HepG2 (cell line): ENCODE data around the gene FHIT. TPM values are rescaled to one million over a fixed set of nuclear protein-coding genes. Genes with fewer than 3 reads are reported as not detected.

ENCODE experiments used
- ATAC-seq: fragments of 200-7000 bp; cut with Tn5 transposase; 3 replicates; pipeline ENCODE4 v1.9.1; 2020; ENCODE audit warnings: mild to moderate bottlenecking, moderate library complexity
- BruUV-seq: library from RNA; stranded (reverse); fragments of 400-500 nt; replicated peaks from 2 replicates; lab custom pipeline; 2021; lab: Mats Ljungman, UMichigan
- CTCF ChIA-PET: fragments of 300-600 bp; formaldehyde crosslinking; extraction: SDS; loops from one replicate; lab custom pipeline; 2021; ENCODE audit warnings: low total read pairs, inconsistent platforms, low intra/inter-chr PET ratio; lab: Yijun Ruan, JAX
- POLR2A ChIA-PET: fragments of 350-600 bp; sonication (Branson Sonifier 250); formaldehyde crosslinking; loops from one replicate; lab custom pipeline; 2020; ENCODE audit warnings: antibody characterized with exemption, inconsistent platforms; lab: Yijun Ruan, JAX
- DNase-seq: peaks from one replicate; pipeline ENCODE4 v3.0.0-alpha.2; 2015; ENCODE audit warnings: low spot score
- FAIRE-seq: peaks from 3 replicates; lab custom pipeline; 2011; peaks lifted over from hg19 to GRCh38; lab: Jason Lieb, UNC
- H2AFZ ChIP-seq: one replicate; pipeline ENCODE4 v1.6.1; 2011; ENCODE audit warnings: low read length, inconsistent platforms
- H3K27ac ChIP-seq: fragments of 300-600 bp; 3 replicates; pipeline ENCODE4 v1.8.0; 2011; ENCODE audit warnings: mixed run types, mild to moderate bottlenecking, mixed read lengths, low read length, inconsistent platforms; ENCODE audit not compliant: insufficient read depth; ENCODE audit errors: extremely low read length
- H3K27me3 ChIP-seq, 2 experiments: fragments of 200-600 bp in 1 of 2; 2 replicates in 1 of 2; 3 replicates in 1 of 2; pipeline versions ENCODE4 v1.6.0 to v1.8.0; 2011; ENCODE audit warnings: low read length in 2 of 2, mild to moderate bottlenecking in 2 of 2, moderate library complexity in 2 of 2, inconsistent platforms in 1 of 2; ENCODE audit not compliant: insufficient read depth in 2 of 2, control insufficient read depth in 1 of 2
- H3K36me3 ChIP-seq, 2 experiments: fragments of 200-600 bp in 1 of 2; replicated peaks in 1 of 2; 2 replicates in 1 of 2; 3 replicates in 1 of 2; pipeline versions ENCODE4 v1.5.1 to v1.8.0; 2011; ENCODE audit warnings: low read length in 2 of 2, inconsistent platforms in 1 of 2; ENCODE audit not compliant: insufficient read depth in 2 of 2, control insufficient read depth in 1 of 2
- H3K4me1 ChIP-seq: 2 replicates; pipeline ENCODE4 v1.5.1; 2012; ENCODE audit warnings: low read length, inconsistent platforms; ENCODE audit not compliant: insufficient read depth
- H3K4me2 ChIP-seq: 2 replicates; pipeline ENCODE4 v1.6.0; 2011; ENCODE audit warnings: low read depth, low read length, inconsistent platforms
- H3K4me3 ChIP-seq, 3 experiments: fragments of 200-600 bp in 1 of 3; sonication (generic), shearing (Covaris generic) in 1 of 3; replicated peaks in 1 of 3; 2 replicates each; pipeline ENCODE4 v1.5.1; 2011 to 2016; ENCODE audit warnings: low read length in 3 of 3, inconsistent platforms in 2 of 3, low read depth in 2 of 3, mild to moderate bottlenecking in 2 of 3, control low read depth in 1 of 3, mixed read lengths in 1 of 3; ENCODE audit not compliant: insufficient read depth in 1 of 3
- H3K79me2 ChIP-seq: one replicate; pipeline ENCODE4 v1.6.1; 2011; ENCODE audit warnings: low read length, inconsistent platforms; ENCODE audit not compliant: insufficient read depth
- H3K9ac ChIP-seq: 2 replicates; pipeline ENCODE4 v1.6.0; 2011; ENCODE audit warnings: mild to moderate bottlenecking, low read depth, low read length, inconsistent platforms; ENCODE audit not compliant: insufficient read depth
- H3K9me3 ChIP-seq: 2 replicates; pipeline ENCODE4 v1.5.1; 2012; ENCODE audit warnings: mild to moderate bottlenecking, low read length
- H4K20me1 ChIP-seq: 2 replicates; pipeline ENCODE4 v1.6.0; 2011; ENCODE audit warnings: inconsistent platforms, mild to moderate bottlenecking, low read length, moderate library complexity; ENCODE audit not compliant: insufficient read depth
- CENPT ChIP-seq: sonication (generic); formaldehyde crosslinking; IDR thresholded peaks from 2 replicates; pipeline ENCODE4 v1.8.0; 2022; ENCODE audit warnings: low read depth, mild to moderate bottlenecking, moderate library complexity, missing genetic modification reagents
- CHD4 ChIP-seq: fragments of 200-600 bp; sonication (generic); IDR thresholded peaks from 2 replicates; pipeline ENCODE4 v1.7.0; 2017; ENCODE audit warnings: mild to moderate bottlenecking, low read length, borderline replicate concordance
- PHB2 ChIP-seq: fragments of 450-650 bp; IDR thresholded peaks from 2 replicates; pipeline ENCODE4 v1.6.1; 2018; ENCODE audit not compliant: partially characterized antibody
- PITX1 ChIP-seq: sonication (generic); formaldehyde crosslinking; IDR thresholded peaks from 2 replicates; pipeline ENCODE4 v1.5.1; 2020; ENCODE audit warnings: mild to moderate bottlenecking, missing genetic modification reagents
- SAFB2 ChIP-seq: sonication (generic); formaldehyde crosslinking; IDR thresholded peaks from 2 replicates; pipeline ENCODE4 v1.5.1; 2020; ENCODE audit warnings: missing genetic modification reagents, low read depth, mild to moderate bottlenecking, borderline replicate concordance
- SMC3 ChIP-seq: IDR thresholded peaks from 2 replicates; pipeline ENCODE4 v1.6.1; 2011; ENCODE audit warnings: low read length, improper control_type of control experiment
- SOX5 ChIP-seq: IDR thresholded peaks from 2 replicates; pipeline ENCODE4 v1.6.1; 2016; ENCODE audit warnings: borderline replicate concordance
- SOX6 ChIP-seq, 2 experiments: fragments of 450-650 bp in 1 of 2; sonication (generic) in 1 of 2; formaldehyde crosslinking in 1 of 2; IDR thresholded peaks; 2 replicates each; pipeline versions ENCODE4 v1.4.0 to v1.6.1; 2017 to 2020; ENCODE audit warnings: antibody characterized with exemption in 1 of 2, mild to moderate bottlenecking in 1 of 2, missing genetic modification reagents in 1 of 2
- ZFAT ChIP-seq: sonication (generic); formaldehyde crosslinking; conservative IDR thresholded peaks from 2 replicates; pipeline ENCODE4 v1.8.1; 2023; ENCODE audit warnings: missing genetic modification reagents, inconsistent platforms
- ZNF256 ChIP-seq: sonication (generic); formaldehyde crosslinking; conservative IDR thresholded peaks from 2 replicates; pipeline ENCODE4 v1.4.0; 2020; ENCODE audit warnings: missing genetic modification reagents
- ZNF639 ChIP-seq: conservative IDR thresholded peaks from 2 replicates; pipeline ENCODE4 v1.6.1; 2018; ENCODE audit warnings: missing genetic modification reagents
- ZNF691 ChIP-seq: sonication (generic); formaldehyde crosslinking; IDR thresholded peaks from 2 replicates; pipeline ENCODE4 v1.4.0; 2020; ENCODE audit warnings: missing genetic modification reagents, low read depth, mild to moderate bottlenecking, borderline replicate concordance
- ZNF839 ChIP-seq: sonication (generic); formaldehyde crosslinking; IDR thresholded peaks from 2 replicates; pipeline ENCODE4 v1.4.0; 2020; ENCODE audit warnings: missing genetic modification reagents, mild to moderate bottlenecking, borderline replicate concordance
- ZSCAN20 ChIP-seq: sonication (generic); formaldehyde crosslinking; IDR thresholded peaks from 2 replicates; pipeline ENCODE4 v1.4.0; 2020; ENCODE audit warnings: missing genetic modification reagents, mild to moderate bottlenecking, borderline replicate concordance
- ZSCAN29 ChIP-seq: sonication (generic); formaldehyde crosslinking; conservative IDR thresholded peaks from 2 replicates; pipeline ENCODE4 v1.4.0; 2020; ENCODE audit warnings: mild to moderate bottlenecking, missing genetic modification reagents
- WGBS: methylation state at CpG from one replicate; pipeline ENCODE4 v1.1.6; 2017; ENCODE audit warnings: low lambda C conversion rate; 5-methylcytosine and 5-hydroxymethylcytosine counted together
- in situ Hi-C: cut with HindIII; loops from 2 replicates; pipeline ENCODE4 v1.10.0; 2017; ENCODE audit warnings: low pct_unique_long_range_greater_than_20kb; ENCODE audit not compliant: extremely low pct_ligation_motif_present
- intact Hi-C: fragments of 100-400 bp; cut with micrococcal nuclease; formaldehyde crosslinking; loops from one replicate; pipeline ENCODE4 v1.10.0; 2022; ENCODE audit not compliant: unreplicated experiment
- polyA plus RNA-seq, 8 experiments: library from polyadenylated mRNA; depleted of rRNA in 3 of 8; stranded (reverse) in 7 of 8; unstranded in 1 of 8; fragments of >200 nt; fragmentation: Illumina TruSeq in 4 of 8; extraction: Trizol in 4 of 8; gene quantifications; 2 replicates each; pipeline versions ENCODE4 v1.2.1 to v1.2.3, GENCODE V29; 2011 to 2016; ENCODE audit warnings: low read depth in 4 of 8, missing spikeins in 1 of 8, mixed read lengths in 1 of 8; ENCODE audit not compliant: insufficient read depth in 1 of 8
- total RNA-seq, 5 experiments: library from RNA; depleted of rRNA; stranded (reverse); fragments of >200 nt; fragmentation: Illumina TruSeq; extraction: Trizol; gene quantifications; 2 replicates each; pipeline ENCODE4 v1.2.3, GENCODE V29; 2016; ENCODE audit warnings: low read depth in 1 of 5
- TF ChIP-seq, protein P1 (sequence below): sonication (generic); formaldehyde crosslinking; IDR thresholded peaks from 2 replicates; pipeline ENCODE4 v1.8.1; 2023; ENCODE audit warnings: missing genetic modification reagents, inconsistent platforms, borderline replicate concordance

The FHIT gene
- total and polyA plus RNA-seq, 2 of the 13 experiments (the other 11 are each of a cell fraction or from before 2014, with no cell fraction given) = 4.0 to 4.6 TPM

- no peak for TF ChIP-seq ZSCAN20 (CRISPR knock-in tag)
- no peak for TF ChIP-seq CENPT (CRISPR knock-in tag)
- no peak for TF ChIP-seq SAFB2
Observed at GRCh38 chr3:60509471-60509870, 741.8 kb downstream of the FHIT start (continued).

DNA sequence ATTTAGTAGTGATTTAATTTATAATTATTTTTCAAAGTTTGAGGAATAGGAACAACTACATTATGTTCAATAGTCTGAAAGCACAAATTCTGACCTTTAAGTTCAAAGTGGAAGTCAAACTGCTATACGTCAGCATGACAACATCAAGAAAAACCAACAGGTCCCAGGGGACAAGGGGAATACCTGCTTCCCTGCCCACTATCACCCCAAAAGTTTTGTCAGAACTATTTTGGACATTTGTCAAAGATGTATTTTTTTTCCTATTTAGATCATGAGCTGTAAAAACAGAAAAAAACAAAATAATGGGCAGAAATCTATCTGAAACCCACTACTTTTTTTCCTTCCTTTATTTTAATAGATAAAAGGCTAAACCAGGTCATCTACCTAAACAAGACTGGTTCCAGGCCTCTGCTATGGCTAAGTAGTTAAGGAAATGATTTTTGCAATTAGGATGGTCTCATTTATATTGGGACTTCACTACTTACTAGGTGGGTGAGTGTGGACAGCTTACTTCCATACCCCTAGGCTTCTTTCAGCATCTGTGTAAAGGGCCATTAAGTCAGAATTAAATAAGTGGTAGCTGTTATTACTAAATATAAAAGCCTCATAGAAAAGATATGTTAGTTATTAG, 746.3 kb downstream of the FHIT start:
- no peaks in the 10 kb centered on the region for H3K36me3 ChIP-seq
- no peaks in the 10 kb centered on the region for H3K27me3 ChIP-seq
- in situ Hi-C loops = no loop called here
- BruUV-seq = no TSS peak
- TF ChIP-seq PITX1 (CRISPR knock-in tag) (no peak), ZNF691 (CRISPR knock-in tag) (no peak), ZNF639 (CRISPR knock-in tag) (no peak), ZSCAN29 (CRISPR knock-in tag) (no peak), CHD4 (no peak), SMC3 (no peak), SOX6 (IDR thresholded peaks at IDR 0.05) (no peak), SOX6 (CRISPR knock-in tag; IDR thresholded peaks at IDR 0.05) (no peak), PHB2 (no peak), ZFAT (CRISPR knock-in tag) (no peak), SOX5 (CRISPR knock-in tag) (no peak), ZNF256 (CRISPR knock-in tag) (no peak), ZNF839 (CRISPR knock-in tag) (no peak), ZSCAN20 (CRISPR knock-in tag) (no peak)
- TF ChIP-seq, protein P1, sequence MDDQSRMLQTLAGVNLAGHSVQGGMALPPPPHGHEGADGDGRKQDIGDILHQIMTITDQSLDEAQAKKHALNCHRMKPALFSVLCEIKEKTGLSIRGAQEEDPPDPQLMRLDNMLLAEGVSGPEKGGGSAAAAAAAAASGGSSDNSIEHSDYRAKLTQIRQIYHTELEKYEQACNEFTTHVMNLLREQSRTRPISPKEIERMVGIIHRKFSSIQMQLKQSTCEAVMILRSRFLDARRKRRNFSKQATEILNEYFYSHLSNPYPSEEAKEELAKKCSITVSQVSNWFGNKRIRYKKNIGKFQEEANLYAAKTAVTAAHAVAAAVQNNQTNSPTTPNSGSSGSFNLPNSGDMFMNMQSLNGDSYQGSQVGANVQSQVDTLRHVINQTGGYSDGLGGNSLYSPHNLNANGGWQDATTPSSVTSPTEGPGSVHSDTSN = no peak
- TF ChIP-seq, all 625 proteins: peak for 0
- Histone ChIP-seq H3K9me3 (peaks cover 1% of the 10 kb centered on the region), H3K27ac (no peak overlapping the region), H3K9ac (no peak overlapping the region), H4K20me1 (no peaks in the 10 kb centered on the region), H3K79me2 (no peaks in the 10 kb centered on the region), H3K4me2 (no peak overlapping the region), H2AFZ (no peak overlapping the region), H3K4me3 (no peak overlapping the region), H3K4me1 (no peaks in the 10 kb centered on the region)
- ATAC-seq (no peak), DNase-seq (no peak), FAIRE-seq (no peak)
- WGBS = 58% methylated on average over 1 of the region's 1 CpG
- POLR2A ChIA-PET = no interaction called here
- intact Hi-C loops = no loop called here
- CTCF ChIA-PET = no interaction called here
